Measurements from ENCODE around the gene GRIK4.

GRCh38 chr11:120543521-120544215, 32.1 kb downstream of the GRIK4 start:
- TF ChIP-seq EZH2phosphoT487 (IDR thresholded peaks at IDR 0.05; ENCODE audit: insufficient read depth, low read depth) = no peak
- no peak for TF ChIP-seq EZH2 (IDR thresholded peaks at IDR 0.05; ENCODE audit: insufficient read depth, poor library complexity, severe bottlenecking)
